WTC11 (cell line): ENCODE data around the gene PHKB. TPM values are rescaled to one million over a fixed set of nuclear protein-coding genes. Genes with fewer than 3 reads are reported as not detected.

Experiments
- ATAC-seq: fragments of 200-7000 bp; cut with Tn5 transposase; 2 replicates; pipeline ENCODE4 v1.10.0; 2021; ENCODE audit warnings: mild to moderate bottlenecking, moderate library complexity
- CTCF ChIA-PET: fragments of 300-600 bp; sonication (Branson Sonifier 250); formaldehyde crosslinking; loops from one replicate; lab custom pipeline; 2021; ENCODE audit warnings: antibody characterized with exemption; lab: Charles Lee
- POLR2A ChIA-PET: fragments of 350-600 bp; sonication (Branson Sonifier 250); formaldehyde crosslinking; loops from one replicate; lab custom pipeline; 2021; ENCODE audit warnings: antibody characterized with exemption; lab: Charles Lee
- DNase-seq: peaks from one replicate; pipeline ENCODE4 v3.0.0; 2021; ENCODE audit warnings: low spot score
- H3K27ac Mint-ChIP-seq: 2 replicates; pipeline ENCODE4 v1.8.0; 2021; ENCODE audit warnings: mixed read lengths
- H3K27me3 Mint-ChIP-seq: 2 replicates; pipeline ENCODE4 v1.8.0; 2021; ENCODE audit warnings: low read depth, mild to moderate bottlenecking, moderate library complexity, mixed read lengths
- H3K36me3 Mint-ChIP-seq: 2 replicates; pipeline ENCODE4 v1.8.0; 2021; ENCODE audit warnings: mixed read lengths
- H3K4me1 Mint-ChIP-seq: 2 replicates; pipeline ENCODE4 v1.8.0; 2022; ENCODE audit warnings: mixed read lengths
- H3K4me3 Mint-ChIP-seq: 2 replicates; pipeline ENCODE4 v1.8.0; 2021; ENCODE audit warnings: mild to moderate bottlenecking, moderate library complexity, mixed read lengths
- H3K9me3 Mint-ChIP-seq: 2 replicates; pipeline ENCODE4 v1.8.0; 2021; ENCODE audit warnings: mixed read lengths
- AR ChIP-seq: fragments of 250-450 bp; sonication (Bioruptor Pico); IDR thresholded peaks from 2 replicates; pipeline ENCODE4 v1.9.0; 2021; ENCODE audit warnings: mild to moderate bottlenecking
- ARID4B ChIP-seq: sonication (generic); formaldehyde crosslinking; IDR thresholded peaks from 2 replicates; pipeline ENCODE4 v1.8.0; 2023; ENCODE audit warnings: missing genetic modification reagents, mild to moderate bottlenecking, borderline replicate concordance
- ATF3 ChIP-seq: sonication (generic); formaldehyde crosslinking; conservative IDR thresholded peaks from 2 replicates; pipeline ENCODE4 v1.8.1; 2022; ENCODE audit warnings: mild to moderate bottlenecking, missing genetic modification reagents
- IRF1 ChIP-seq: sonication (generic); formaldehyde crosslinking; IDR thresholded peaks from 2 replicates; pipeline ENCODE4 v1.8.0; 2023; ENCODE audit warnings: missing genetic modification reagents
- JAZF1 ChIP-seq: fragments of 250-450 bp; sonication (Bioruptor Pico); IDR thresholded peaks from 2 replicates; pipeline ENCODE4 v1.9.0; 2021; ENCODE audit warnings: moderate library complexity, mild to moderate bottlenecking, inconsistent platforms
- KAT7 ChIP-seq: sonication (generic); formaldehyde crosslinking; IDR thresholded peaks from 2 replicates; pipeline ENCODE4 v1.8.1; 2023; ENCODE audit warnings: missing genetic modification reagents, mild to moderate bottlenecking, borderline replicate concordance
- MXD4 ChIP-seq: fragments of 250-450 bp; sonication (Bioruptor Pico); IDR thresholded peaks from 2 replicates; pipeline ENCODE4 v1.8.0; 2021; ENCODE audit warnings: mild to moderate bottlenecking, moderate library complexity, borderline replicate concordance
- MYBL2 ChIP-seq: sonication (generic); formaldehyde crosslinking; IDR thresholded peaks from 2 replicates; pipeline ENCODE4 v1.8.1; 2023; ENCODE audit warnings: mild to moderate bottlenecking, moderate library complexity, missing genetic modification reagents
- PRDM15 ChIP-seq: sonication (generic); formaldehyde crosslinking; IDR thresholded peaks from 2 replicates; pipeline ENCODE4 v1.8.0; 2022; ENCODE audit warnings: missing genetic modification reagents
- PRRX2 ChIP-seq: fragments of 250-450 bp; sonication (Bioruptor Pico); IDR thresholded peaks from 2 replicates; pipeline ENCODE4 v1.8.0; 2021; ENCODE audit warnings: mild to moderate bottlenecking
- SP1 ChIP-seq: sonication (generic); formaldehyde crosslinking; conservative IDR thresholded peaks from 2 replicates; pipeline ENCODE4 v1.8.1; 2022; ENCODE audit warnings: missing genetic modification reagents
- TCF7 ChIP-seq: sonication (generic); formaldehyde crosslinking; IDR thresholded peaks from 2 replicates; pipeline ENCODE4 v1.8.0; 2022; ENCODE audit warnings: mild to moderate bottlenecking, low read depth, missing genetic modification reagents, moderate library complexity
- TEAD4 ChIP-seq: sonication (generic); formaldehyde crosslinking; IDR thresholded peaks from 2 replicates; pipeline ENCODE4 v1.8.0; 2022; ENCODE audit warnings: mild to moderate bottlenecking, missing genetic modification reagents
- ZNF219 ChIP-seq: sonication (generic); formaldehyde crosslinking; IDR thresholded peaks from 2 replicates; pipeline ENCODE4 v1.8.0; 2023; ENCODE audit warnings: missing genetic modification reagents, mild to moderate bottlenecking, borderline replicate concordance
- ZNF396 ChIP-seq: fragments of 250-450 bp; sonication (Bioruptor Pico); IDR thresholded peaks from 2 replicates; pipeline ENCODE4 v1.8.0; 2021; ENCODE audit warnings: mild to moderate bottlenecking, moderate library complexity, borderline replicate concordance
- ZNF423 ChIP-seq: fragments of 250-450 bp; sonication (Bioruptor Pico); IDR thresholded peaks from 2 replicates; pipeline ENCODE4 v2.1.2; 2022; ENCODE audit warnings: mild to moderate bottlenecking, moderate library complexity
- ZSCAN18 ChIP-seq: fragments of 250-450 bp; sonication (Bioruptor Pico); IDR thresholded peaks from 2 replicates; pipeline ENCODE4 v2.1.2; 2022; ENCODE audit warnings: mild to moderate bottlenecking, moderate library complexity
- total RNA-seq: library from RNA; stranded (reverse); gene quantifications from 3 replicates; pipeline ENCODE4 v1.2.3, GENCODE V29; 2021

PHKB gene
- total RNA-seq, 1 experiment from 2014 or later = 43.9 TPM

GRCh38 chr16:47722046-47722445, 260.9 kb downstream of the PHKB start (continued):
- TF ChIP-seq ZSCAN18 (CRISPR knock-in tag) = no peak
- TF ChIP-seq PRDM15 (CRISPR knock-in tag) = no peak
- no peak for TF ChIP-seq SP1 (CRISPR knock-in tag)
- TF ChIP-seq ZNF423 (CRISPR knock-in tag) = no peak
- TF ChIP-seq ARID4B = no peak
- TF ChIP-seq ATF3 (CRISPR knock-in tag) = no peak
- no peak for TF ChIP-seq IRF1 (CRISPR knock-in tag)
- TF ChIP-seq ZNF219 (CRISPR knock-in tag) = no peak
- TF ChIP-seq KAT7 (CRISPR knock-in tag) = no peak
- no peak for TF ChIP-seq JAZF1

- H3K4me3 Mint-ChIP-seq = no peak overlapping the region
- ChIA-PET POLR2A (no interaction called here), CTCF (no interaction called here)
- no peaks in the 10 kb centered on the region; the same call in 1 of the 2 replicates for H3K27me3 Mint-ChIP-seq
- no peaks in the 10 kb centered on the region for H3K9me3 Mint-ChIP-seq
- ATAC-seq = no peak
- no peak for DNase-seq
- TF ChIP-seq ZNF396 (CRISPR knock-in tag) (no peak), MXD4 (CRISPR knock-in tag) (no peak), TEAD4 (CRISPR knock-in tag) (no peak), MYBL2 (CRISPR knock-in tag) (no peak), AR (no peak), PRRX2 (no peak), TCF7 (CRISPR knock-in tag) (no peak)
- H3K27ac Mint-ChIP-seq = no peak overlapping the region
- H3K36me3 Mint-ChIP-seq = no peaks in the 10 kb centered on the region
- H3K4me1 Mint-ChIP-seq = no peaks in the 10 kb centered on the region
These were observed 263.1 kb downstream of the PHKB start for GRCh38 chr16:47724115-47724785.
